A549 (cell line): ENCODE measurements around the gene ATP13A5.

Source experiments
- BHLHE40 ChIP-seq: IDR thresholded peaks from 2 replicates; pipeline ENCODE4 v1.6.1; 2012; ENCODE audit warnings: low read depth, low read length, inconsistent platforms
- CHD4 ChIP-seq: fragments of 200-600 bp; sonication (generic); IDR thresholded peaks from 2 replicates; pipeline ENCODE4 v1.6.1; 2016; ENCODE audit warnings: antibody characterized with exemption, mild to moderate bottlenecking, borderline replicate concordance
- ESRRA ChIP-seq: fragments of 150-350 bp; IDR thresholded peaks from 2 replicates; pipeline ENCODE4 v1.6.1; 2014; ENCODE audit warnings: mild to moderate bottlenecking, low read length, borderline replicate concordance
- FOXS1 ChIP-seq: fragments of 250-450 bp; sonication (Bioruptor Pico); IDR thresholded peaks from 2 replicates; pipeline ENCODE4 v1.5.0; 2020; ENCODE audit warnings: mild to moderate bottlenecking, moderate library complexity
- HDAC2 ChIP-seq: fragments of 200-600 bp; sonication (generic); IDR thresholded peaks from 2 replicates; pipeline ENCODE4 v1.6.1; 2016
- KDM5A ChIP-seq: fragments of 200-600 bp; sonication (generic); IDR thresholded peaks from 2 replicates; pipeline ENCODE4 v1.6.1; 2016; ENCODE audit warnings: antibody characterized with exemption, mild to moderate bottlenecking
- POLR2A ChIP-seq: IDR thresholded peaks from 2 replicates; pipeline ENCODE4 v1.6.1; 2012; ENCODE audit warnings: mild to moderate bottlenecking, low read length
- POLR2AphosphoS2 ChIP-seq: conservative IDR thresholded peaks from 2 replicates; pipeline ENCODE4 v1.6.1; 2012; ENCODE audit warnings: low read length, improper control_type of control experiment, inconsistent platforms
- RAD21 ChIP-seq, 2 experiments: fragments of >200 bp in 1 of 2; sonication (Bioruptor Twin) in 1 of 2; formaldehyde crosslinking in 1 of 2; IDR thresholded peaks in 1 of 2; conservative IDR thresholded peaks in 1 of 2; 2 replicates in 1 of 2; 3 replicates in 1 of 2; pipeline ENCODE4 v1.6.1; 2012 to 2018; ENCODE audit warnings: inconsistent platforms in 1 of 2
- TF ChIP-seq, protein P1 (sequence below): fragments of 200-600 bp; sonication (generic); IDR thresholded peaks from 2 replicates; pipeline ENCODE4 v1.6.1; 2016; ENCODE audit warnings: antibody characterized with exemption, mild to moderate bottlenecking, moderate library complexity
- TF ChIP-seq, protein P2 (sequence below): fragments of >200 bp; sonication (Bioruptor Twin); formaldehyde crosslinking; IDR thresholded peaks from 3 replicates; pipeline ENCODE4 v1.6.1; 2016
- TF ChIP-seq, protein P3 (sequence below): IDR thresholded peaks from 2 replicates; pipeline ENCODE4 v1.6.1; 2012
- TF ChIP-seq, protein P4 (sequence below): fragments of >200 bp; sonication (Bioruptor Twin); formaldehyde crosslinking; IDR thresholded peaks from 3 replicates; pipeline ENCODE4 v1.5.1; 2016

DNA sequence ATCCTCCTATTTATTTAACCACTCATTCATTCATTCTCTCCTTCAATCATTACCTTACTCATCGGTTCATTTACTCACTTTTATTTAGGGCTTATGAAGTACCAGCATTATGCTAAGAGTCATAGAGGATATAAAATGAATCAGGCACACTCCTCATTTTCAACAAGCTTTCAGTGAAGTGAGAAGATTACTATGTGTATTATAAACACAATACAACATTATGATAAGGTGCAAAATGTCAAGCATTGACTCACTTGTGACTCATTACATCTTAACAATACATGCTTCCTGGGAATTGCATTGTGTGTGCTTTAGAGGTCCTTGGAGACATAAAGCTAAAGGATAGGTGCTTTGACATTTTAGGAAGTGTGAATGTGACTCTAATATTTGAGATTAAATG lies 77.1 kb downstream of the ATP13A5 start:
- no peak for TF ChIP-seq KDM5A
- no peak for TF ChIP-seq HDAC2
- TF ChIP-seq POLR2A = no peak
- TF ChIP-seq CHD4 = no peak
- TF ChIP-seq ESRRA = no peak
- TF ChIP-seq, protein P1, sequence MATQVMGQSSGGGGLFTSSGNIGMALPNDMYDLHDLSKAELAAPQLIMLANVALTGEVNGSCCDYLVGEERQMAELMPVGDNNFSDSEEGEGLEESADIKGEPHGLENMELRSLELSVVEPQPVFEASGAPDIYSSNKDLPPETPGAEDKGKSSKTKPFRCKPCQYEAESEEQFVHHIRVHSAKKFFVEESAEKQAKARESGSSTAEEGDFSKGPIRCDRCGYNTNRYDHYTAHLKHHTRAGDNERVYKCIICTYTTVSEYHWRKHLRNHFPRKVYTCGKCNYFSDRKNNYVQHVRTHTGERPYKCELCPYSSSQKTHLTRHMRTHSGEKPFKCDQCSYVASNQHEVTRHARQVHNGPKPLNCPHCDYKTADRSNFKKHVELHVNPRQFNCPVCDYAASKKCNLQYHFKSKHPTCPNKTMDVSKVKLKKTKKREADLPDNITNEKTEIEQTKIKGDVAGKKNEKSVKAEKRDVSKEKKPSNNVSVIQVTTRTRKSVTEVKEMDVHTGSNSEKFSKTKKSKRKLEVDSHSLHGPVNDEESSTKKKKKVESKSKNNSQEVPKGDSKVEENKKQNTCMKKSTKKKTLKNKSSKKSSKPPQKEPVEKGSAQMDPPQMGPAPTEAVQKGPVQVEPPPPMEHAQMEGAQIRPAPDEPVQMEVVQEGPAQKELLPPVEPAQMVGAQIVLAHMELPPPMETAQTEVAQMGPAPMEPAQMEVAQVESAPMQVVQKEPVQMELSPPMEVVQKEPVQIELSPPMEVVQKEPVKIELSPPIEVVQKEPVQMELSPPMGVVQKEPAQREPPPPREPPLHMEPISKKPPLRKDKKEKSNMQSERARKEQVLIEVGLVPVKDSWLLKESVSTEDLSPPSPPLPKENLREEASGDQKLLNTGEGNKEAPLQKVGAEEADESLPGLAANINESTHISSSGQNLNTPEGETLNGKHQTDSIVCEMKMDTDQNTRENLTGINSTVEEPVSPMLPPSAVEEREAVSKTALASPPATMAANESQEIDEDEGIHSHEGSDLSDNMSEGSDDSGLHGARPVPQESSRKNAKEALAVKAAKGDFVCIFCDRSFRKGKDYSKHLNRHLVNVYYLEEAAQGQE = no peak
- no peak for TF ChIP-seq FOXS1 (CRISPR knock-in tag)
- no peak for TF ChIP-seq BHLHE40
- TF ChIP-seq POLR2AphosphoS2 = no peak
- TF ChIP-seq, protein P2, sequence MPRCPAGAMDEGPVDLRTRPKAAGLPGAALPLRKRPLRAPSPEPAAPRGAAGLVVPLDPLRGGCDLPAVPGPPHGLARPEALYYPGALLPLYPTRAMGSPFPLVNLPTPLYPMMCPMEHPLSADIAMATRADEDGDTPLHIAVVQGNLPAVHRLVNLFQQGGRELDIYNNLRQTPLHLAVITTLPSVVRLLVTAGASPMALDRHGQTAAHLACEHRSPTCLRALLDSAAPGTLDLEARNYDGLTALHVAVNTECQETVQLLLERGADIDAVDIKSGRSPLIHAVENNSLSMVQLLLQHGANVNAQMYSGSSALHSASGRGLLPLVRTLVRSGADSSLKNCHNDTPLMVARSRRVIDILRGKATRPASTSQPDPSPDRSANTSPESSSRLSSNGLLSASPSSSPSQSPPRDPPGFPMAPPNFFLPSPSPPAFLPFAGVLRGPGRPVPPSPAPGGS = no peak
- TF ChIP-seq, protein P3, sequence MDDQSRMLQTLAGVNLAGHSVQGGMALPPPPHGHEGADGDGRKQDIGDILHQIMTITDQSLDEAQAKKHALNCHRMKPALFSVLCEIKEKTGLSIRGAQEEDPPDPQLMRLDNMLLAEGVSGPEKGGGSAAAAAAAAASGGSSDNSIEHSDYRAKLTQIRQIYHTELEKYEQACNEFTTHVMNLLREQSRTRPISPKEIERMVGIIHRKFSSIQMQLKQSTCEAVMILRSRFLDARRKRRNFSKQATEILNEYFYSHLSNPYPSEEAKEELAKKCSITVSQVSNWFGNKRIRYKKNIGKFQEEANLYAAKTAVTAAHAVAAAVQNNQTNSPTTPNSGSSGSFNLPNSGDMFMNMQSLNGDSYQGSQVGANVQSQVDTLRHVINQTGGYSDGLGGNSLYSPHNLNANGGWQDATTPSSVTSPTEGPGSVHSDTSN = no peak
- TF ChIP-seq RAD21 (conservative IDR thresholded peaks at IDR 0.05 in 1 of 2, IDR thresholded peaks at IDR 0.05 in 1 of 2) = no peak
- TF ChIP-seq, protein P4, sequence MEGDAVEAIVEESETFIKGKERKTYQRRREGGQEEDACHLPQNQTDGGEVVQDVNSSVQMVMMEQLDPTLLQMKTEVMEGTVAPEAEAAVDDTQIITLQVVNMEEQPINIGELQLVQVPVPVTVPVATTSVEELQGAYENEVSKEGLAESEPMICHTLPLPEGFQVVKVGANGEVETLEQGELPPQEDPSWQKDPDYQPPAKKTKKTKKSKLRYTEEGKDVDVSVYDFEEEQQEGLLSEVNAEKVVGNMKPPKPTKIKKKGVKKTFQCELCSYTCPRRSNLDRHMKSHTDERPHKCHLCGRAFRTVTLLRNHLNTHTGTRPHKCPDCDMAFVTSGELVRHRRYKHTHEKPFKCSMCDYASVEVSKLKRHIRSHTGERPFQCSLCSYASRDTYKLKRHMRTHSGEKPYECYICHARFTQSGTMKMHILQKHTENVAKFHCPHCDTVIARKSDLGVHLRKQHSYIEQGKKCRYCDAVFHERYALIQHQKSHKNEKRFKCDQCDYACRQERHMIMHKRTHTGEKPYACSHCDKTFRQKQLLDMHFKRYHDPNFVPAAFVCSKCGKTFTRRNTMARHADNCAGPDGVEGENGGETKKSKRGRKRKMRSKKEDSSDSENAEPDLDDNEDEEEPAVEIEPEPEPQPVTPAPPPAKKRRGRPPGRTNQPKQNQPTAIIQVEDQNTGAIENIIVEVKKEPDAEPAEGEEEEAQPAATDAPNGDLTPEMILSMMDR = no peak
